ENCODE data around the gene PIP5KL1. TPM values are rescaled to one million over a fixed set of nuclear protein-coding genes. Genes with fewer than 3 reads are reported as not detected.

The PIP5KL1 gene
- total and polyA plus RNA-seq, 4 donors = 2.7 to 19.1 (median 11.9) TPM

GRCh38 chr9:127950513-127951289 lies 20.1 kb upstream of the PIP5KL1 start:
- Histone ChIP-seq H3K27ac (ENCODE audit: low read depth, low read length) (peak overlapping the region; percentile 89), H3K4me3 (ENCODE audit: low read depth, low read length) (peak overlapping the region; percentile 24), H3K36me3 (ENCODE audit: control insufficient read depth, insufficient read depth, low read length) (peaks cover 53% of the 10 kb centered on the region), H3K9me3 (ENCODE audit: control insufficient read depth, insufficient read depth, low read length) (no peaks in the 10 kb centered on the region), H3K27me3 (ENCODE audit: control insufficient read depth, insufficient read depth, low read length) (no peaks in the 10 kb centered on the region), H3K4me1 (ENCODE audit: control insufficient read depth, insufficient read depth, low read length) (peaks cover 92% of the 10 kb centered on the region)
- DNase-seq (ENCODE audit: low read depth in 4 of 6, low spot score in 6 of 6) = peak in 3 of 6 donors; percentile 62 to 90 (median 84)
- 20% methylated on average over 18 of the region's 21 CpGs for WGBS (ENCODE audit: insufficient coverage)

DNA sequence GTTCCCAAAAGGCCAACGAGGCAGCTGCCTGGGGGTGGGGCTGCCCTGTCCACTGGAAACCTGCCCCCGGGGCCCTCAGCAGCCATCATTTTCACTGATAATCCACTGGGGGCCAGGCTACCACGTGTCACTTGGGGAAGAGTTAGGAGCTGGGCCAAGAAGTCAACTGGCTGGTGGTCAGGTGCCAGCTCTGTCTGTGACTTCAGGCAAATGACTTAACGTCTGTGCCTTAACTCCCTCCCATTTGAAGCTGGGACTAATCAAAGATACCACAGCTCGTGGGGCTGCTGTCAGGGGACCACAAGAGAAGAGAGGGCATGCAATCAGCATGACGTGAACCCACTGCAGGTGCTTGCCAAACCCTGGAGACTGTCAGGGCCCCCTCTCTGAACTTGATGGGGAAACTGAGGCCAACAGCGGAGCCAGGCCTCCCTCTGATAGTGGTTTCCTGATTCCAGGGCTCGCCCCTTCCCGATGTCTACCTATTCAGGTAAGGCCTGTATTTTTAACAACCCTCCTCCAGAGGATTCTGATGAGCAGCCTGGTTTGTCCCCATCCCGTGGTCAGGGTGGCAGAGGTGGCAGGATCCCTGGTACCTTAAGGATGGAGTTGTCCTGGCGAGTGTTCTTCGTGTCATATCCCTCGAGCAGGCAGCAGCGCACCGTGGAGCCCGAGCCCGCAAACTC lies 19.4 kb upstream of the PIP5KL1 start:
- DNase-seq (ENCODE audit: low read depth in 4 of 6, low spot score in 6 of 6) = no peak
- H3K4me1 ChIP-seq (ENCODE audit: control insufficient read depth, insufficient read depth, low read length) = peaks cover 92% of the 10 kb centered on the region
- WGBS (ENCODE audit: insufficient coverage) = 46% methylated on average over 15 of the region's 17 CpGs
- H3K36me3 ChIP-seq (ENCODE audit: control insufficient read depth, insufficient read depth, low read length) = peaks cover 59% of the 10 kb centered on the region
- H3K4me3 ChIP-seq (ENCODE audit: low read depth, low read length) = peak overlapping the region; percentile 24
- no peaks in the 10 kb centered on the region for H3K27me3 ChIP-seq (ENCODE audit: control insufficient read depth, insufficient read depth, low read length)
- H3K27ac ChIP-seq (ENCODE audit: low read depth, low read length) = peak overlapping the region; percentile 89
- H3K9me3 ChIP-seq (ENCODE audit: control insufficient read depth, insufficient read depth, low read length) = no peaks in the 10 kb centered on the region

DNA sequence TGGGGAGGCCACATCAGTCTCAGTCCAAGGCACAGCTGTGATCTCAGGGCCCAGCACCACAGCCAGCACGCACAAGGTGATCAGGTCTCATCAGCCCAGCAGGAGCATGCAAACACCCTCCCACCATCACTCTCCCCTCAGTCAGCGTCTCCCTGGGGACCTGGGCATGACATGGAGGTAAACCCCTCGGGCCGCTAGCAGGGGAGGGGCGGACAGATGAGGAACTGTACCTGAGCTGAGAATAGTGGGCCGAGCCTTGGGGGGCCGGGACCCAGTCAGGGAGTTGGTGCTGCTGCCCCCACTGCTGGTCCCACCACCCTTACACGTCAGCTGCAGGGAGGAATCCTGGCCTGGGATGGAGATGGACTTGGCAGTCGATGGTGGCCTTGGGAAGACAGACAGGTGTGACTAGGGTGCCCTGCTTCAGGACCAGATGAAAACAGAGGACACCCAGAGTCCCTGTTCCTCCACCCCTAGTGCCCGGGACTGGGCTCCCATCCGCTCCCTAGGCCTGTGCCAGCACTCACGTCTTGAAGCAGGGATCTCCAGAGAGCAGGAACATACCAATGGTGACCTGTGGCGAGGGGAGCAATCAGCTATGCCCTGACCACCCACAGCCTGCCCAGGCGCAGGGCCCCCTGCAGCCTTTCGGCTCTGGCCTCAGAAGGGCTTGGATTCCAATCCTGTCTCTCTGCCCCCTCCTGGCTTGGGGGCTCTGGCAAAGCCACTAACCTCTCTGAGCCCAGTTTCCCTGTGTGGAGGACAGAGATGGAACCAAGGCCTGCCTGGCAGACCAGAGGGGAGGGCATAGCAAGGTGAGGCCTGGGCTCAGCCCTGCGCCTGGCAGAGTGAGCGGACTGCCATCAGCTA lies 17.5 kb upstream of the PIP5KL1 start:
- Histone ChIP-seq H3K9me3 (ENCODE audit: control insufficient read depth, insufficient read depth, low read length) (no peaks in the 10 kb centered on the region), H3K4me3 (ENCODE audit: low read depth, low read length) (peak overlapping the region; percentile 24), H3K36me3 (ENCODE audit: control insufficient read depth, insufficient read depth, low read length) (peaks cover 75% of the 10 kb centered on the region), H3K4me1 (ENCODE audit: control insufficient read depth, insufficient read depth, low read length) (peaks cover 89% of the 10 kb centered on the region), H3K27me3 (ENCODE audit: control insufficient read depth, insufficient read depth, low read length) (no peaks in the 10 kb centered on the region), H3K27ac (ENCODE audit: low read depth, low read length) (peak overlapping the region; percentile 67)
- WGBS (ENCODE audit: insufficient coverage) = 83% methylated on average over 15 of the region's 17 CpGs
- DNase-seq (ENCODE audit: low read depth in 4 of 6, low spot score in 6 of 6) = no peak

GRCh38 chr9:127946728-127947127 lies 16.2 kb upstream of the PIP5KL1 start:
- H3K36me3 ChIP-seq (ENCODE audit: control insufficient read depth, insufficient read depth, low read length) = peaks cover 84% of the 10 kb centered on the region
- H3K27me3 ChIP-seq (ENCODE audit: control insufficient read depth, insufficient read depth, low read length) = no peaks in the 10 kb centered on the region
- peak overlapping the region; percentile 25 for H3K27ac ChIP-seq (ENCODE audit: low read depth, low read length)
- peaks cover 90% of the 10 kb centered on the region for H3K4me1 ChIP-seq (ENCODE audit: control insufficient read depth, insufficient read depth, low read length)
- WGBS (ENCODE audit: insufficient coverage) = 64% methylated on average over 3 of the region's 3 CpGs
- DNase-seq (ENCODE audit: low read depth in 4 of 6, low spot score in 6 of 6) = no peak
- no peak overlapping the region for H3K4me3 ChIP-seq (ENCODE audit: low read depth, low read length)
- no peaks in the 10 kb centered on the region for H3K9me3 ChIP-seq (ENCODE audit: control insufficient read depth, insufficient read depth, low read length)

DNA sequence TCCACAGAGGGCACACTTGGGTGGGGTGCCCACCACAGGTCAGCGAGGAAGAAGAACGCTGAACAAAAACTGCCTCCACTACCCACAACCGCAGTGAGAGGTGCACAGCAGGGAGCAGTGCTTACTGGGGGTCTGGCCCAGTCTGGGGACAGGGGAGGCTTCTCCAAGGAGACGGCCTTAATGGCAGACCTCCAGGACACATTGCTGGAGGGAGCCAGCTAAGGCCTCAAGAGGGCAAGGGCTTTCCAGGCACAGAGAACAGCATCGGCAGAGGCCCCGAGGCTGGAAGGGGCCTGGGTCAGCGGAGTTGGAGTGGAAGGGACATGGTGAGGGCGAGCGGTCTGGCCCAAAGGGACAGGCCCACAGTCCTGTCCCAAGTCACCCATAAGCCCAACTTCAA lies 15.4 kb upstream of the PIP5KL1 start:
- no peak for DNase-seq (ENCODE audit: low read depth in 4 of 6, low spot score in 6 of 6)
- Histone ChIP-seq H3K9me3 (ENCODE audit: control insufficient read depth, insufficient read depth, low read length) (no peaks in the 10 kb centered on the region), H3K4me3 (ENCODE audit: low read depth, low read length) (no peak overlapping the region), H3K36me3 (ENCODE audit: control insufficient read depth, insufficient read depth, low read length) (peaks cover 90% of the 10 kb centered on the region), H3K27me3 (ENCODE audit: control insufficient read depth, insufficient read depth, low read length) (no peaks in the 10 kb centered on the region), H3K27ac (ENCODE audit: low read depth, low read length) (peak overlapping the region; percentile 33), H3K4me1 (ENCODE audit: control insufficient read depth, insufficient read depth, low read length) (peaks cover 85% of the 10 kb centered on the region)
- WGBS (ENCODE audit: insufficient coverage) = 84% methylated on average over 7 of the region's 9 CpGs

GRCh38 chr9:127945338-127945737 lies 14.8 kb upstream of the PIP5KL1 start:
- peaks cover 79% of the 10 kb centered on the region for H3K4me1 ChIP-seq (ENCODE audit: control insufficient read depth, insufficient read depth, low read length)
- no peak for DNase-seq (ENCODE audit: low read depth in 4 of 6, low spot score in 6 of 6)
- H3K27me3 ChIP-seq (ENCODE audit: control insufficient read depth, insufficient read depth, low read length) = no peaks in the 10 kb centered on the region
- no peak overlapping the region for H3K4me3 ChIP-seq (ENCODE audit: low read depth, low read length)
- WGBS (ENCODE audit: insufficient coverage) = 88% methylated on average over 19 of the region's 24 CpGs
- peaks cover 85% of the 10 kb centered on the region for H3K36me3 ChIP-seq (ENCODE audit: control insufficient read depth, insufficient read depth, low read length)
- H3K9me3 ChIP-seq (ENCODE audit: control insufficient read depth, insufficient read depth, low read length) = no peaks in the 10 kb centered on the region
- peak overlapping the region; percentile 33 for H3K27ac ChIP-seq (ENCODE audit: low read depth, low read length)

GRCh38 chr9:127944586-127945218 lies 14.1 kb upstream of the PIP5KL1 start:
- 95% methylated on average over 37 of the region's 38 CpGs for WGBS (ENCODE audit: insufficient coverage)
- Histone ChIP-seq H3K36me3 (ENCODE audit: control insufficient read depth, insufficient read depth, low read length) (peaks cover 87% of the 10 kb centered on the region), H3K27ac (ENCODE audit: low read depth, low read length) (no peak overlapping the region), H3K4me3 (ENCODE audit: low read depth, low read length) (no peak overlapping the region), H3K9me3 (ENCODE audit: control insufficient read depth, insufficient read depth, low read length) (no peaks in the 10 kb centered on the region), H3K4me1 (ENCODE audit: control insufficient read depth, insufficient read depth, low read length) (peaks cover 72% of the 10 kb centered on the region), H3K27me3 (ENCODE audit: control insufficient read depth, insufficient read depth, low read length) (no peaks in the 10 kb centered on the region)
- no peak for DNase-seq (ENCODE audit: low read depth in 4 of 6, low spot score in 6 of 6)

- no peak overlapping the region for H3K27ac ChIP-seq (ENCODE audit: low read depth, low read length)
- DNase-seq (ENCODE audit: low read depth in 4 of 6, low spot score in 6 of 6) = peak in 2 of 6 donors; percentile 80 to 83
- peaks cover 65% of the 10 kb centered on the region for H3K4me1 ChIP-seq (ENCODE audit: control insufficient read depth, insufficient read depth, low read length)
- no peaks in the 10 kb centered on the region for H3K27me3 ChIP-seq (ENCODE audit: control insufficient read depth, insufficient read depth, low read length)
- peaks cover 84% of the 10 kb centered on the region for H3K36me3 ChIP-seq (ENCODE audit: control insufficient read depth, insufficient read depth, low read length)
- no peaks in the 10 kb centered on the region for H3K9me3 ChIP-seq (ENCODE audit: control insufficient read depth, insufficient read depth, low read length)
- H3K4me3 ChIP-seq (ENCODE audit: low read depth, low read length) = no peak overlapping the region
- WGBS (ENCODE audit: insufficient coverage) = 27% methylated on average over 9 of the region's 13 CpGs
These were observed 13.2 kb upstream of the PIP5KL1 start for GRCh38 chr9:127943731-127944144.

All from spinal cord (tissue), 10 donors.